GM19468 (cell line): Measurements from ENCODE around the gene APPL2.

ENCODE experiments used
- ATAC-seq: cut with Tn5 transposase; IDR thresholded peaks from one replicate; pipeline ENCODE4 v1.9.1; 2021; ENCODE audit warnings: mild to moderate bottlenecking, moderate library complexity, moderate number of reproducible peaks; ENCODE audit not compliant: unreplicated experiment; ENCODE audit errors: extremely low read depth

Gene APPL2

GRCh38 chr12:105156260-105156659 is 79.7 kb downstream of the APPL2 start:
- ATAC-seq = no peak

- no peak for ATAC-seq
These were observed 93.7 kb downstream of the APPL2 start for GRCh38 chr12:105142259-105142658.

GRCh38 chr12:105141320-105141922 is 94.6 kb downstream of the APPL2 start:
- no peak for ATAC-seq

- ATAC-seq = no peak
These were observed 97.7 kb downstream of the APPL2 start for GRCh38 chr12:105138248-105138647.
